Nephron progenitor cell (in vitro differentiated cells): Measurements from ENCODE around the gene MAGI1.

Experiments used
- DNase-seq: peaks from one replicate; pipeline ENCODE4 v3.0.0; 2021
- H3K27ac Mint-ChIP-seq: 2 replicates; pipeline ENCODE4 v1.8.0; 2021; ENCODE audit warnings: mild to moderate bottlenecking, moderate library complexity, mixed read lengths
- H3K27me3 Mint-ChIP-seq: 2 replicates; pipeline ENCODE4 v1.8.0; 2021; ENCODE audit warnings: mild to moderate bottlenecking, low read depth, mixed read lengths; ENCODE audit not compliant: poor library complexity
- H3K36me3 Mint-ChIP-seq: 2 replicates; pipeline ENCODE4 v1.8.0; 2021; ENCODE audit warnings: low read depth, mixed read lengths
- H3K4me1 Mint-ChIP-seq: 2 replicates; pipeline ENCODE4 v1.8.0; 2021; ENCODE audit warnings: mixed read lengths
- H3K4me3 Mint-ChIP-seq: 2 replicates; pipeline ENCODE4 v1.8.0; 2021; ENCODE audit warnings: mild to moderate bottlenecking, moderate library complexity, mixed read lengths
- H3K9me3 Mint-ChIP-seq: 2 replicates; pipeline ENCODE4 v1.8.0; 2021; ENCODE audit warnings: mild to moderate bottlenecking, moderate library complexity, mixed read lengths
- CTCF ChIP-seq: fragments of 200-600 bp; sonication (generic); IDR thresholded peaks from 2 replicates; pipeline ENCODE4 v1.5.0; 2021; ENCODE audit warnings: antibody characterized with exemption

MAGI1 gene

GRCh38 chr3:65880350-65880749 lies 158.4 kb downstream of the MAGI1 start:
- peaks cover 54% of the 10 kb centered on the region for H3K4me1 Mint-ChIP-seq
- H3K27ac Mint-ChIP-seq = no peak overlapping the region
- peaks cover 3% of the 10 kb centered on the region for H3K9me3 Mint-ChIP-seq
- no peak for TF ChIP-seq CTCF
- DNase-seq = no peak
- H3K27me3 Mint-ChIP-seq = no peaks in the 10 kb centered on the region
- H3K4me3 Mint-ChIP-seq = no peak overlapping the region
- H3K36me3 Mint-ChIP-seq = peaks cover under 1% of the 10 kb centered on the region

GRCh38 chr3:65879372-65879771 lies 159.3 kb downstream of the MAGI1 start:
- Mint-ChIP-seq H3K27me3 (no peaks in the 10 kb centered on the region), H3K27ac (no peak overlapping the region), H3K4me3 (no peak overlapping the region), H3K9me3 (peaks cover 3% of the 10 kb centered on the region), H3K4me1 (peaks cover 54% of the 10 kb centered on the region), H3K36me3 (no peaks in the 10 kb centered on the region)
- DNase-seq = no peak
- no peak for TF ChIP-seq CTCF

- peak overlapping the region; percentile 57 for H3K27ac Mint-ChIP-seq
- H3K36me3 Mint-ChIP-seq = no peaks in the 10 kb centered on the region
- H3K4me1 Mint-ChIP-seq = peaks cover 49% of the 10 kb centered on the region
- no peaks in the 10 kb centered on the region for H3K9me3 Mint-ChIP-seq
- H3K27me3 Mint-ChIP-seq = no peaks in the 10 kb centered on the region
- no peak overlapping the region for H3K4me3 Mint-ChIP-seq
- DNase-seq = no peak
- TF ChIP-seq CTCF = no peak
These were observed 159.9 kb downstream of the MAGI1 start for GRCh38 chr3:65878831-65879230.

GRCh38 chr3:65877160-65877559 lies 161.6 kb downstream of the MAGI1 start:
- peaks cover 33% of the 10 kb centered on the region for H3K4me1 Mint-ChIP-seq
- H3K4me3 Mint-ChIP-seq = no peak overlapping the region
- no peaks in the 10 kb centered on the region for H3K27me3 Mint-ChIP-seq
- H3K36me3 Mint-ChIP-seq = no peaks in the 10 kb centered on the region
- H3K9me3 Mint-ChIP-seq = no peaks in the 10 kb centered on the region
- no peak for TF ChIP-seq CTCF
- DNase-seq = no peak
- no peak overlapping the region for H3K27ac Mint-ChIP-seq

GRCh38 chr3:65876028-65876420 lies 162.7 kb downstream of the MAGI1 start:
- Mint-ChIP-seq H3K27me3 (no peaks in the 10 kb centered on the region), H3K9me3 (no peaks in the 10 kb centered on the region), H3K36me3 (no peaks in the 10 kb centered on the region), H3K27ac (peak overlapping the region; percentile 33), H3K4me3 (no peak overlapping the region), H3K4me1 (peaks cover 33% of the 10 kb centered on the region)
- no peak for DNase-seq
- TF ChIP-seq CTCF = no peak

- H3K4me1 Mint-ChIP-seq = peaks cover 29% of the 10 kb centered on the region
- no peaks in the 10 kb centered on the region for H3K9me3 Mint-ChIP-seq
- no peak for DNase-seq
- no peak for TF ChIP-seq CTCF
- peak overlapping the region; percentile 33 for H3K27ac Mint-ChIP-seq
- H3K27me3 Mint-ChIP-seq = no peaks in the 10 kb centered on the region
- H3K4me3 Mint-ChIP-seq = no peak overlapping the region
- H3K36me3 Mint-ChIP-seq = no peaks in the 10 kb centered on the region
These were observed 163.2 kb downstream of the MAGI1 start for GRCh38 chr3:65875393-65876027.
